Stimulated activated CD4-positive, alpha-beta T cell treated with anti-CD3 and anti-CD28 coated beads, Interleukin-4, amount 100 ng/mL, for 1 hour (primary cell): ENCODE data around the gene PRICKLE2.

Experiments
- DNase-seq: peaks from one replicate; pipeline ENCODE4 v3.0.0-alpha.2; 2020

The PRICKLE2 gene

GRCh38 chr3:64125561-64125960, 99.7 kb downstream of the PRICKLE2 start:
- no peak for DNase-seq

- DNase-seq: no peak
These were observed 101.3 kb downstream of the PRICKLE2 start for GRCh38 chr3:64123931-64124330.

GRCh38 chr3:64122476-64122875, 102.8 kb downstream of the PRICKLE2 start:
- no peak for DNase-seq

- DNase-seq: no peak
These were observed 103.4 kb downstream of the PRICKLE2 start for GRCh38 chr3:64121750-64122311.

GRCh38 chr3:64120876-64121275, 104.4 kb downstream of the PRICKLE2 start:
- DNase-seq: no peak

- no peak for DNase-seq
These were observed 107.8 kb downstream of the PRICKLE2 start for GRCh38 chr3:64117483-64117882.

GRCh38 chr3:64114651-64115050, 110.6 kb downstream of the PRICKLE2 start:
- DNase-seq: no peak

- no peak for DNase-seq
These were observed 113.4 kb downstream of the PRICKLE2 start for GRCh38 chr3:64111872-64112271.

GRCh38 chr3:64111083-64111482, 114.2 kb downstream of the PRICKLE2 start:
- no peak for DNase-seq

- no peak for DNase-seq
These were observed 115.2 kb downstream of the PRICKLE2 start for GRCh38 chr3:64110071-64110470.

- DNase-seq: no peak
These were observed 115.8 kb downstream of the PRICKLE2 start for GRCh38 chr3:64109438-64109837.

GRCh38 chr3:64108784-64109317, 116.4 kb downstream of the PRICKLE2 start:
- no peak for DNase-seq

GRCh38 chr3:64108231-64108630, 117.0 kb downstream of the PRICKLE2 start:
- DNase-seq: no peak

- no peak for DNase-seq
These were observed 118.1 kb downstream of the PRICKLE2 start for GRCh38 chr3:64107190-64107589.

GRCh38 chr3:64105816-64106215, 119.5 kb downstream of the PRICKLE2 start:
- DNase-seq: no peak

- no peak for DNase-seq
These were observed 120.6 kb downstream of the PRICKLE2 start for GRCh38 chr3:64104691-64105111.

GRCh38 chr3:64104006-64104405, 121.3 kb downstream of the PRICKLE2 start:
- no peak for DNase-seq

GRCh38 chr3:64103131-64103530, 122.1 kb downstream of the PRICKLE2 start:
- DNase-seq: no peak

- no peak for DNase-seq
These were observed 123.1 kb downstream of the PRICKLE2 start for GRCh38 chr3:64102147-64102546.

GRCh38 chr3:64099316-64099715, 126.0 kb downstream of the PRICKLE2 start:
- no peak for DNase-seq

GRCh38 chr3:64098670-64099069, 126.6 kb downstream of the PRICKLE2 start:
- DNase-seq: no peak

GRCh38 chr3:64097920-64098319, 127.3 kb downstream of the PRICKLE2 start:
- DNase-seq: no peak

- DNase-seq: no peak
These were observed 129.5 kb downstream of the PRICKLE2 start for GRCh38 chr3:64095802-64096201.

GRCh38 chr3:64094713-64095079, 130.6 kb downstream of the PRICKLE2 start:
- no peak for DNase-seq
